GM10266 (cell line): ENCODE results near the gene SCYGR6.
"Not testable (repeated sequence)": the region's sequence is repeated elsewhere in the genome, so short reads cannot be mapped to it uniquely, and the experiment has no call there.

Source experiments
- DNase-seq: peaks from one replicate; pipeline ENCODE4 v3.0.0; 2012; ENCODE audit errors: extremely low spot score
- TF ChIP-seq, protein P1 (sequence below): IDR thresholded peaks from 2 replicates; pipeline ENCODE4 v1.5.1; 2012; ENCODE audit warnings: mild to moderate bottlenecking, low read depth; ENCODE audit not compliant: control insufficient read depth, insufficient read depth; ENCODE audit errors: missing control alignments

SCYGR6 gene

GRCh38 chr2:227728035-227728434 lies 3.5 kb upstream of the SCYGR6 start, which contains the start of gene SCYGR7:
Gene SCYGR7 (plus strand): TSS chr2:227728335. CDS start chr2:227728335, 0 bp downstream.
- TF ChIP-seq, protein P1, sequence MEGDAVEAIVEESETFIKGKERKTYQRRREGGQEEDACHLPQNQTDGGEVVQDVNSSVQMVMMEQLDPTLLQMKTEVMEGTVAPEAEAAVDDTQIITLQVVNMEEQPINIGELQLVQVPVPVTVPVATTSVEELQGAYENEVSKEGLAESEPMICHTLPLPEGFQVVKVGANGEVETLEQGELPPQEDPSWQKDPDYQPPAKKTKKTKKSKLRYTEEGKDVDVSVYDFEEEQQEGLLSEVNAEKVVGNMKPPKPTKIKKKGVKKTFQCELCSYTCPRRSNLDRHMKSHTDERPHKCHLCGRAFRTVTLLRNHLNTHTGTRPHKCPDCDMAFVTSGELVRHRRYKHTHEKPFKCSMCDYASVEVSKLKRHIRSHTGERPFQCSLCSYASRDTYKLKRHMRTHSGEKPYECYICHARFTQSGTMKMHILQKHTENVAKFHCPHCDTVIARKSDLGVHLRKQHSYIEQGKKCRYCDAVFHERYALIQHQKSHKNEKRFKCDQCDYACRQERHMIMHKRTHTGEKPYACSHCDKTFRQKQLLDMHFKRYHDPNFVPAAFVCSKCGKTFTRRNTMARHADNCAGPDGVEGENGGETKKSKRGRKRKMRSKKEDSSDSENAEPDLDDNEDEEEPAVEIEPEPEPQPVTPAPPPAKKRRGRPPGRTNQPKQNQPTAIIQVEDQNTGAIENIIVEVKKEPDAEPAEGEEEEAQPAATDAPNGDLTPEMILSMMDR, result no peak
- DNase-seq, result no peak

DNA sequence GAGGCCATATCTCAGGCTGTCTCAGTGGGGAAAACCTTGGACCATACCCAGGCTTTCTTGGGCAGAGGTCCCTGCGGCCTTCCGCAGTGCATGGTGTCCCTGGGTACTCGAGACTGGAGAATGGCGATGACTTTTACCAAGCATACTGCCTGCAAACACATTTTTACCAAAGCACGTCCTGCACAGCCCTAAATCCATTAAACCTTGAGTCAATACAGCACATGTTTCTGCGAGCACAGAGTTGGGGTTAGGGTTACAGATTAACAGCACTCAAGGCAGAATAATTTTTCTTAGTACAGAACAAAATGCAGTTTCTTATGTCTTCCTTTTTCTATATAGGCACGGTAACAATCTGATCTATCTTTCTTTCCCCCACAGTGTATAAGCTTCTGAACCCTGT lies 1.7 kb downstream of the SCYGR6 start:
- DNase-seq, result not testable (repeated sequence)

- DNase-seq, result no peak
- TF ChIP-seq, protein P1, result no peak
These were observed 3.9 kb downstream of the SCYGR6 start for GRCh38 chr2:227720680-227721079.

DNA sequence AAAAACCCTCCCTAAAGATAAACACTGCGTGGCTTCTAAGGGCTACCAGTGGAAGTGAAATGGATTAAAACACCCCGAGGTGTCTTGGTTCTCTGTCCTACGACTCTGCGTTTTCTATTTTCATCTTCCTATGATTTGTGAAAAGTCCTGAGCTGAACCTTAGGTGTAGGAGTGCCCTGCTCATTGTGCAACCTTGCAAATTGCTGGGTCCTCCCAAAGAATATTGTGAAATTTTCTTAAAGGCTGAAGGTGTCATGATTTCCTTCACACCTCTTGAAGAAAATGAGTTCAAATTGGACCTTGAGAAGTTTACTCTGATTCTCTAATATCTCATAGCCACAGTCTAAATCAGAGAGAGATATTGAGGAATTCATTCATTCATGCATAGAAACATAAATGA lies 4.9 kb downstream of the SCYGR6 start:
- TF ChIP-seq, protein P1, result no peak
- DNase-seq, result no peak

DNA sequence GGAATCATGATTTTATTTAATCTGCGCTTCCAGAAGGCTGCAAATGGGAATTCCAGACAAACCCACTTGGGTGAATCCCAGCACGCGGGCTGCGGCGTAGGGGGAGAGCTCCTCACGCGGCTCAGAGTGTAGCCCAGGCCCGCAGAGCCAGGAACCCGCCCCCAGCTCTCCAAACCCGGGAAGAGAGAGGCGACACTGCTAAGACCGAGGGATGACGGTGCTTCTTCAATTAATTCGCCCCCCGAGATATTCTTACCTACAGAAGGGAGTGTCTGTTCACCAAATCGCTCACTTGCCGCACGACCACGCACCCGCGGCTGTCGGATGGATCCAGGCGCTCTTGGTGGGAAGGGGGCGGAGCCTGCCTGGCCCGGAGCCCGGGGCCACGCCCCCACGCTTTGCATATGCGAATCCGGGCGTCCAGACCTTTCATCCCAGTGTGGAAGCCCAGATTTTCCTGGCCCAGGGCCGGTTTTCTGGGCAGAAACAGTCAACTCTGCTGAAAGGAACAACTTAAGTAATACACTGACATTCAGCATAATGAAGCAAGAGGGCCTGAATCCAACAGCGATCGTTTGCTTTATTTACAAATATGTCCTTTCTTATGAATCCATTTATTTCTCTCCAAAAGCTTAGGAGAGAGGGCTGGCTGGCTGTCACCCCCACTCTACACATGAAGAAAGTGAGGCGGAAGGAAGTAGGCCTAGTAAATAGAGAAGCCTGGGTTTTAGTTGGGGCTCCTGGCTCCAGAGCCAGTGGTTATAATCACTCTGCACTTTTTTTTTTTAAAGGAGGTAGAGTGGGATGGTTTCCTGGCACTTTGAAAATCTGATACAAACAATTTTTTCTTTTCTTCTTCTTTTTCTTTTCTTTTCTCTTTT lies 6.6 kb downstream of the SCYGR6 start, which contains the start of gene SLC19A3:
Gene SLC19A3, minus strand, starts transcription at position 342 of the 881 bp plus-strand sequence. CDS start 15,710 bp downstream, outside the sequence.
- DNase-seq, result no peak
- TF ChIP-seq, protein P1, result no peak

DNA sequence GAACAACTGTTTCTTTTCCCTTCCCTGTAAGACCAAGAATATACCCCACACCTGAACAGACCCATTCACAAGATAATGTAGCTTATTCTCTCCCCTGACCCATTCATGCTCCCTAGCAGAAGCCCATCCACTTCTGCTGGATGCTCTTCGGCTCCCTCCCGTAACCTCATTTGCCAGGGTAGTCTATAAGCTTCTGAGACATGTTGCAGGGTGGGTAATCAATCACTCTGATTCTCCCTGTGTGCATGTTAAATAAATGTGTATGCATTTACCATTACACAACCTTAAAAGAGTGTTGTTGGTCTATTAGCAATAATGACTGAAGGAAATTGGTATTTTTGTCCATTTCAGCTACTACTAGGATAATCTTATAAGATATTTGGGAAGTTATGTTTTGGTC lies 8.1 kb downstream of the SCYGR6 start:
- no peak for DNase-seq
- TF ChIP-seq, protein P1, result no peak

- TF ChIP-seq, protein P1, result no peak
These were observed 11.3 kb downstream of the SCYGR6 start for GRCh38 chr2:227713291-227713690.

More at GRCh38 chr2:227713291-227713690, 11.3 kb downstream of the SCYGR6 start:
- no peak for DNase-seq
